SK-N-SH (cell line): ENCODE data around the gene RNF217. TPM values are rescaled to one million over a fixed set of nuclear protein-coding genes. Genes with fewer than 3 reads are reported as not detected.

ENCODE experiments used
- CTCF ChIA-PET: fragments of 300-600, 350-600 bp; formaldehyde crosslinking; extraction: SDS; loops from one replicate; lab custom pipeline; 2021; lab: Yijun Ruan, JAX
- POLR2A ChIA-PET: fragments of 350-600 bp; sonication (Branson Sonifier 250); formaldehyde crosslinking; extraction: SDS; loops from one replicate; lab custom pipeline; 2020; ENCODE audit warnings: antibody characterized with exemption, inconsistent platforms; lab: Yijun Ruan, JAX
- DNase-seq: peaks from one replicate; pipeline ENCODE4 v3.0.0; 2012
- H2AFZ ChIP-seq: fragments of 200-600 bp; sonication (generic); 2 replicates; pipeline ENCODE4 v1.8.1; 2016; ENCODE audit warnings: antibody characterized with exemption, mild to moderate bottlenecking, low read depth
- H3F3A ChIP-seq: fragments of 200-600 bp; sonication (generic); replicated peaks from 2 replicates; pipeline ENCODE3; 2016; ENCODE audit warnings: antibody characterized with exemption, mild to moderate bottlenecking; ENCODE audit not compliant: insufficient read depth
- H3K27ac ChIP-seq, 2 experiments: fragments of 200-500 bp in 1 of 2; fragments of 200-600 bp in 1 of 2; sonication (Bioruptor generic) in 1 of 2; sonication (generic), shearing (Covaris generic) in 1 of 2; 2 replicates each; pipeline versions ENCODE4 v1.5.1 to v1.6.1; 2014 to 2016; ENCODE audit warnings: low read depth in 2 of 2, inconsistent platforms in 1 of 2, low read length in 1 of 2, mild to moderate bottlenecking in 1 of 2, mixed read lengths in 1 of 2
- H3K27me3 ChIP-seq: fragments of 200-600 bp; sonication (generic), shearing (Covaris generic); 2 replicates; pipeline ENCODE4 v1.6.1; 2016; ENCODE audit warnings: mixed run types; ENCODE audit not compliant: insufficient read depth
- H3K36me3 ChIP-seq, 2 experiments: fragments of 200-500 bp in 1 of 2; fragments of 200-600 bp in 1 of 2; sonication (Bioruptor generic) in 1 of 2; sonication (generic) in 1 of 2; replicated peaks in 1 of 2; 2 replicates each; pipeline versions ENCODE3 to v1.5.1; 2014 to 2016; ENCODE audit warnings: low read length in 1 of 2, mild to moderate bottlenecking in 1 of 2; ENCODE audit not compliant: insufficient read depth in 2 of 2, control insufficient read depth in 1 of 2
- H3K4me1 ChIP-seq, 2 experiments: fragments of 200-500 bp in 1 of 2; fragments of 200-600 bp in 1 of 2; sonication (Bioruptor generic) in 1 of 2; sonication (generic), shearing (Covaris generic) in 1 of 2; 2 replicates each; pipeline versions ENCODE4 v1.5.1 to v1.6.1; 2014 to 2016; ENCODE audit warnings: low read depth in 1 of 2, low read length in 1 of 2, mixed run types in 1 of 2; ENCODE audit not compliant: insufficient read depth in 2 of 2, control insufficient read depth in 1 of 2
- H3K4me2 ChIP-seq: fragments of 200-600 bp; sonication (generic), shearing (Covaris generic); 2 replicates; pipeline ENCODE4 v1.6.1; 2017; ENCODE audit warnings: mixed run types
- H3K4me3 ChIP-seq, 2 experiments: fragments of 200-500 bp in 1 of 2; fragments of 200-600 bp in 1 of 2; sonication (Bioruptor generic) in 1 of 2; sonication (generic), shearing (Covaris generic) in 1 of 2; 2 replicates each; pipeline versions ENCODE4 v1.5.1 to v1.8.1; 2014 to 2016; ENCODE audit warnings: low read depth in 2 of 2, inconsistent platforms in 1 of 2, low read length in 1 of 2, mild to moderate bottlenecking in 1 of 2, mixed read lengths in 1 of 2, moderate library complexity in 1 of 2
- H3K79me2 ChIP-seq: fragments of 200-600 bp; sonication (generic); 2 replicates; pipeline ENCODE4 v1.8.1; 2017; ENCODE audit warnings: mild to moderate bottlenecking; ENCODE audit not compliant: insufficient read depth
- H3K9ac ChIP-seq: fragments of 200-600 bp; sonication (generic); 2 replicates; pipeline ENCODE4 v1.6.1; 2017; ENCODE audit warnings: mixed run types
- H3K9me2 ChIP-seq: fragments of 200-600 bp; sonication (generic); 2 replicates; pipeline ENCODE4 v1.6.1; 2017; ENCODE audit warnings: mixed run types
- H3K9me3 ChIP-seq: fragments of 200-600 bp; sonication (generic); 2 replicates; pipeline ENCODE4 v1.6.1; 2017; ENCODE audit warnings: mixed run types, mild to moderate bottlenecking, moderate library complexity
- H4K20me1 ChIP-seq: fragments of 200-600 bp; sonication (generic); 2 replicates; pipeline ENCODE4 v1.6.1; 2017; ENCODE audit warnings: mild to moderate bottlenecking, mixed run types; ENCODE audit not compliant: insufficient read depth
- CHD2 ChIP-seq: fragments of 150-350 bp; IDR thresholded peaks from 2 replicates; pipeline ENCODE4 v1.6.1; 2018; ENCODE audit warnings: low read length; ENCODE audit not compliant: partially characterized antibody
- FOXM1 ChIP-seq: IDR thresholded peaks from 2 replicates; pipeline ENCODE4 v1.4.0; 2012; ENCODE audit warnings: low read depth, mild to moderate bottlenecking
- GABPA ChIP-seq: IDR thresholded peaks from 2 replicates; pipeline ENCODE4 v1.4.0; 2012; ENCODE audit warnings: low read depth, mild to moderate bottlenecking
- GATA2 ChIP-seq: sonication (generic); formaldehyde crosslinking; IDR thresholded peaks from 2 replicates; pipeline ENCODE4 v1.5.0; 2020; ENCODE audit warnings: mild to moderate bottlenecking, missing genetic modification reagents
- JUND ChIP-seq: IDR thresholded peaks from 2 replicates; pipeline ENCODE4 v1.4.0; 2012
- MEF2A ChIP-seq: IDR thresholded peaks from 2 replicates; pipeline ENCODE4 v1.4.0; 2012; ENCODE audit warnings: low read depth, borderline replicate concordance
- MXI1 ChIP-seq: IDR thresholded peaks from 2 replicates; pipeline ENCODE4 v1.6.1; 2012; ENCODE audit warnings: mild to moderate bottlenecking, low read depth, low read length, improper control_type of control experiment
- NFIC ChIP-seq: IDR thresholded peaks from 2 replicates; pipeline ENCODE4 v1.4.0; 2012; ENCODE audit warnings: borderline replicate concordance
- PBX3 ChIP-seq: IDR thresholded peaks from 2 replicates; pipeline ENCODE4; 2012
- RAD21 ChIP-seq: IDR thresholded peaks from 2 replicates; pipeline ENCODE4 v1.6.1; 2012; ENCODE audit warnings: mild to moderate bottlenecking, low read length
- RCOR1 ChIP-seq: fragments of 150-350 bp; IDR thresholded peaks from 2 replicates; pipeline ENCODE4 v1.6.1; 2017; ENCODE audit warnings: antibody characterized with exemption, low read length
- REST ChIP-seq: IDR thresholded peaks from 2 replicates; pipeline ENCODE4 v1.6.1; 2012; ENCODE audit warnings: mild to moderate bottlenecking, low read depth, low read length, moderate library complexity
- RXRA ChIP-seq: IDR thresholded peaks from 2 replicates; pipeline ENCODE4 v1.4.0; 2012; ENCODE audit warnings: low read depth, mild to moderate bottlenecking, borderline replicate concordance
- SIN3A ChIP-seq: IDR thresholded peaks from 2 replicates; pipeline ENCODE4 v1.6.1; 2012; ENCODE audit warnings: low read depth, mild to moderate bottlenecking, low read length, moderate library complexity, borderline replicate concordance
- SMC3 ChIP-seq: IDR thresholded peaks from 2 replicates; pipeline ENCODE4 v1.6.1; 2012; ENCODE audit warnings: low read depth, low read length, improper control_type of control experiment
- USF1 ChIP-seq: IDR thresholded peaks from 2 replicates; pipeline ENCODE4 v1.4.0; 2012; ENCODE audit warnings: low read depth, borderline replicate concordance
- WGBS: methylation state at CpG from one replicate; pipeline ENCODE4 v1.1.6; 2017; ENCODE audit warnings: low lambda C conversion rate; 5-methylcytosine and 5-hydroxymethylcytosine counted together
- polyA plus RNA-seq, 3 experiments: library from polyadenylated mRNA; depleted of rRNA; stranded (reverse); fragments of >200 nt; gene quantifications; 2 replicates each; pipeline ENCODE4 v1.2.3, GENCODE V29; 2012

The RNF217 gene
- polyA plus RNA-seq, 1 of the 3 experiments (the other 2 are of a cell fraction), result 0.28 TPM

GRCh38 chr6:124955108-124955856, 7.0 kb upstream of the RNF217 start:
- Histone ChIP-seq H3K4me3 (no peak overlapping the region), H3K4me2 (no peak overlapping the region), H4K20me1 (no peaks in the 10 kb centered on the region), H3K27me3 (no peaks in the 10 kb centered on the region), H3K4me1 (no peaks in the 10 kb centered on the region; a peak in 1 of 4 replicates), H3K79me2 (no peaks in the 10 kb centered on the region), H3K36me3 (no peaks in the 10 kb centered on the region), H3F3A (no peaks in the 10 kb centered on the region), H3K27ac (no peak overlapping the region), H3K9ac (no peak overlapping the region), H3K9me2 (no peaks in the 10 kb centered on the region), H2AFZ (no peak overlapping the region), H3K9me3 (no peaks in the 10 kb centered on the region)
- TF ChIP-seq RCOR1 (no peak), NFIC (no peak), USF1 (no peak), RXRA (no peak)
- POLR2A ChIA-PET, result no interaction called here
- DNase-seq, result no peak
- CTCF ChIA-PET, result no interaction called here
- WGBS, result 3% methylated on average over 6 of the region's 7 CpGs

GRCh38 chr6:124956018-124956417, 6.2 kb upstream of the RNF217 start:
- Histone ChIP-seq H2AFZ (no peak overlapping the region), H3K4me1 (no peaks in the 10 kb centered on the region; a peak in 1 of 4 replicates), H3K27me3 (no peaks in the 10 kb centered on the region), H3K9me3 (no peaks in the 10 kb centered on the region), H3K36me3 (no peaks in the 10 kb centered on the region), H3K9ac (no peak overlapping the region), H3K27ac (no peak overlapping the region), H4K20me1 (no peaks in the 10 kb centered on the region), H3K9me2 (no peaks in the 10 kb centered on the region), H3K4me3 (no peak overlapping the region), H3K4me2 (no peak overlapping the region), H3K79me2 (no peaks in the 10 kb centered on the region), H3F3A (no peaks in the 10 kb centered on the region)
- POLR2A ChIA-PET, result no interaction called here
- DNase-seq, result no peak
- CTCF ChIA-PET, result interaction anchor here (1.9 kb wide), 1 partner anchor 158 kb away, joined by 6 read pairs; no protein-coding TSS in a partner anchor
- whole genome bisulfite sequencing, result 10% methylated on average over 3 of the region's 6 CpGs
- no peak for TF ChIP-seq SIN3A
- TF ChIP-seq REST, result no peak
- TF ChIP-seq CHD2, result no peak
- no peak for TF ChIP-seq JUND
- TF ChIP-seq MXI1, result no peak
- no peak for TF ChIP-seq USF1
- TF ChIP-seq SMC3, result no peak
- no peak for TF ChIP-seq GABPA
- TF ChIP-seq GATA2 (CRISPR knock-in tag), result no peak
- TF ChIP-seq PBX3, result no peak
- TF ChIP-seq RCOR1, result no peak
- no peak for TF ChIP-seq FOXM1
- no peak for TF ChIP-seq MEF2A
- TF ChIP-seq RAD21, result no peak
